Measurements from ENCODE around the gene UGT1A10. TPM values are rescaled to one million over a fixed set of nuclear protein-coding genes. Genes with fewer than 3 reads are reported as not detected.

Gene UGT1A10
- total RNA-seq, 1 experiment from 2014 or later, result not detected

DNA sequence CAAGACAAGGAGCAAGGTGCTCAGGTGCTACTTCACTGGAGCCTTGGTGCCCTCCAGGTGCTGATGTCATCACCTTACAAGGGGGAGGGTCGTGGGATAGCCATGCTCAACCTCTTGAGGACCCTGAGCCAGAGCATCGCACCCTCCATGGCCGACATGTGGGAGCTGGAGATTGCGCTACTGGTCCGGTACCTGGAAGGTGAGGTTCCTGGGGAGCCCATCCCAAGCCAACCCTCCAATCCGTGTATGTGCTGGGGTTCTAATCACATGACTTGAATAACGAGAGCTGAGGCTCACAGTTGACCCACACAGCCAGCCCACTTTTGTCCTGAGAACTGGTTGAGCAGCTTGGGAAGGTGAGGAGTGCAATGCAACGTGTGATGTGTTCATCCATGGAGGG lies 167.7 kb downstream of the UGT1A10 start:
- no peaks in the 10 kb centered on the region for H3K79me2 ChIP-seq (ENCODE audit: insufficient read depth, low read length)
- Mint-ChIP-seq H3K9me3 (peaks cover 13 to 20% of the 10 kb centered on the region in 2 experiments), H3K4me1 (peaks cover 2 to 3% of the 10 kb centered on the region in 2 experiments; a peak in 3 of 4 replicates), H3K36me3 (ENCODE audit: insufficient read depth in 1 of 3, low read depth in 3 of 3) (peaks cover 0 to 5% (median 4%) of the 10 kb centered on the region in 3 experiments; a peak in 2 of 7 replicates), H3K27ac (no peak overlapping the region), H3K4me3 (no peak overlapping the region), H3K27me3 (ENCODE audit: low read depth) (peaks cover 16% of the 10 kb centered on the region)
- DNase-seq, result no peak
- H2AFZ ChIP-seq (ENCODE audit: low read length), result no peak overlapping the region
- no peak overlapping the region for H2BK20ac ChIP-seq (ENCODE audit: low read depth, low read length, poor library complexity, severe bottlenecking)
- no peak overlapping the region for H3K27ac ChIP-seq (ENCODE audit: insufficient read length, low read depth, low read length)
- WGBS (ENCODE audit: extremely low coverage, insufficient read length, low lambda C conversion rate), result no CpG with 5 or more reads among the region's 8 CpGs
- no peak overlapping the region for H2BK5ac ChIP-seq (ENCODE audit: insufficient read length, low read length)
- H3K14ac ChIP-seq (ENCODE audit: insufficient read depth, low read length), result no peak overlapping the region
- no peak overlapping the region for H4K91ac ChIP-seq (ENCODE audit: insufficient read length, low read depth, low read length)
- no peaks in the 10 kb centered on the region for H4K20me1 ChIP-seq (ENCODE audit: control insufficient read depth, insufficient read depth, insufficient read length)
- no peak overlapping the region for H3T11ph ChIP-seq (ENCODE audit: low read length)
- no peak overlapping the region for H4K8ac ChIP-seq (replicated peaks; ENCODE audit: insufficient read length, low read depth, low read length)
- H3K18ac ChIP-seq (ENCODE audit: insufficient read length, low read depth, low read length), result no peak overlapping the region
- no peaks in the 10 kb centered on the region for H3K79me1 ChIP-seq (ENCODE audit: insufficient read depth, low read depth, low read length, poor library complexity, severe bottlenecking)
- H3K23me2 ChIP-seq (ENCODE audit: insufficient read length, low read depth, low read length, poor library complexity, severe bottlenecking), result no peaks in the 10 kb centered on the region
- H3K27me3 ChIP-seq (ENCODE audit: insufficient read depth, low read length), result no peaks in the 10 kb centered on the region
- H4K5ac ChIP-seq (ENCODE audit: insufficient read length, low read depth, low read length), result no peak overlapping the region
- H3K4me1 ChIP-seq (ENCODE audit: insufficient read depth, low read length), result no peaks in the 10 kb centered on the region
- no peak overlapping the region for H3K4me2 ChIP-seq (ENCODE audit: insufficient read depth, insufficient read length, low read length)
- no peak overlapping the region for H3K23ac ChIP-seq (ENCODE audit: insufficient read length, low read depth, low read length)
- no peak overlapping the region for H2BK15ac ChIP-seq (ENCODE audit: low read depth, low read length)
- H2BK120ac ChIP-seq (ENCODE audit: low read depth, low read length, poor library complexity, severe bottlenecking), result no peak overlapping the region
- H3K9me3 ChIP-seq (ENCODE audit: control insufficient read depth, low read depth, low read length), result no peaks in the 10 kb centered on the region
- no peak overlapping the region for H3K56ac ChIP-seq (ENCODE audit: insufficient read length, low read depth, low read length)
- H2AK5ac ChIP-seq (ENCODE audit: insufficient read length, low read length), result no peak overlapping the region
- no peak overlapping the region for H2BK12ac ChIP-seq (ENCODE audit: insufficient read length, low read depth, low read length)
- no peak overlapping the region for H3K9ac ChIP-seq (ENCODE audit: extremely low read depth, insufficient read length, low read length)
- TF ChIP-seq, protein P1, sequence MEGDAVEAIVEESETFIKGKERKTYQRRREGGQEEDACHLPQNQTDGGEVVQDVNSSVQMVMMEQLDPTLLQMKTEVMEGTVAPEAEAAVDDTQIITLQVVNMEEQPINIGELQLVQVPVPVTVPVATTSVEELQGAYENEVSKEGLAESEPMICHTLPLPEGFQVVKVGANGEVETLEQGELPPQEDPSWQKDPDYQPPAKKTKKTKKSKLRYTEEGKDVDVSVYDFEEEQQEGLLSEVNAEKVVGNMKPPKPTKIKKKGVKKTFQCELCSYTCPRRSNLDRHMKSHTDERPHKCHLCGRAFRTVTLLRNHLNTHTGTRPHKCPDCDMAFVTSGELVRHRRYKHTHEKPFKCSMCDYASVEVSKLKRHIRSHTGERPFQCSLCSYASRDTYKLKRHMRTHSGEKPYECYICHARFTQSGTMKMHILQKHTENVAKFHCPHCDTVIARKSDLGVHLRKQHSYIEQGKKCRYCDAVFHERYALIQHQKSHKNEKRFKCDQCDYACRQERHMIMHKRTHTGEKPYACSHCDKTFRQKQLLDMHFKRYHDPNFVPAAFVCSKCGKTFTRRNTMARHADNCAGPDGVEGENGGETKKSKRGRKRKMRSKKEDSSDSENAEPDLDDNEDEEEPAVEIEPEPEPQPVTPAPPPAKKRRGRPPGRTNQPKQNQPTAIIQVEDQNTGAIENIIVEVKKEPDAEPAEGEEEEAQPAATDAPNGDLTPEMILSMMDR (conservative IDR thresholded peaks at IDR 0.05), result no peak
- no peak overlapping the region for H3K4ac ChIP-seq (ENCODE audit: low read depth, low read length)
